ENCODE results near the gene ANAPC16.
"Not testable (repeated sequence)": the region's sequence is repeated elsewhere in the genome, so short reads cannot be mapped to it uniquely, and the experiment has no call there.

The ANAPC16 gene

DNA sequence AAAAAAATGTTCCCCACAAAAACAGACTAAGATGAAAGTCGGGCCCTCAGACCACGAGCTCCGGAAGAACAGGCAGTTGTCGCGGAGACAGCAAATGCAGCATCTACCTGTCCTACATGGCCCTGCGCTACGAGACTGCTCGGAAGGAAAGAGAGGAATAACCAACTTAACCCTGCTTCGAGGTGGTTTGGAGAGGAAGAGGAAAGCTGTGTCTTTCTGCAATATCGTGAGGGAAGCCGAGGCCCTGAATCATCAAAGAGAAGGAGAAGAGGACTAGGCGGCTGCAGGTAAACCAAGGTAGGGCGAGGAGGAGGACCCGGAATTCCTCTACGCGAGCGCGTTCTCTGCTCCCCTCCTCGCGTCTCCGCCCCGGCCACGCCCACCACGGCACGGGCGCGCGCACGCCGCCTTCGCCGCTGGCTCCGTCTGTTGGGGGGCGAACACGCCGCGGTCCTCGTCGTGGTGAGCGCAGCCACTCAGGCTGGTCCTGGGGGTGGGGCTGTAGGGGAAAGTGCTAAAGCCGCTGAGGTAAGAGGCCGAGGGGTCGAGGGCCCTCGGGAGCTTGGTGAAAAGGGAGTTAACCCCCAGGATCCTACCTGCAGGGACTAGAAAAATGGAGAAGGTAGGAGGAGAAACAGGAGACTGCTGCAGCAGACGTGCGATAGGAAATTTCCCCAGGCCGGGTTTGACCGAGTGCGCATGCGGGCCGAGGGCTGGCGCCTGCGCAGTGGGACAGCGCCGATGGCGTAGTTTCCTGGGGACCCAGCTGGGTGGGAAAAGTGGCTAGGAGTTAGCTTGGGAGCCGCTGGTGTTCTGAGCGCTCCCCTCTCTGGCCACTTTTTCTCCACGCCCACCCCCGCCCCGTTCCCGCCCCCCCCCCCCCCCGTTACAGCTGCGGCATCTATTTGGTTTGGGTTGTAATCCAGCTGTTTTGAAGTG is at the start of gene ANAPC16, which contains the start of gene ASCC1:
ANAPC16 (plus strand) TSS at position 402 of the 939 bp plus-strand sequence. CDS start 7,903 bp downstream, outside the sequence.
ASCC1 (minus strand) TSS at position 666 of the 939 bp plus-strand sequence. CDS start 2,978 bp downstream, outside the sequence.
- peak; percentile 92 for DNase-seq (ENCODE audit: low spot score)

DNA sequence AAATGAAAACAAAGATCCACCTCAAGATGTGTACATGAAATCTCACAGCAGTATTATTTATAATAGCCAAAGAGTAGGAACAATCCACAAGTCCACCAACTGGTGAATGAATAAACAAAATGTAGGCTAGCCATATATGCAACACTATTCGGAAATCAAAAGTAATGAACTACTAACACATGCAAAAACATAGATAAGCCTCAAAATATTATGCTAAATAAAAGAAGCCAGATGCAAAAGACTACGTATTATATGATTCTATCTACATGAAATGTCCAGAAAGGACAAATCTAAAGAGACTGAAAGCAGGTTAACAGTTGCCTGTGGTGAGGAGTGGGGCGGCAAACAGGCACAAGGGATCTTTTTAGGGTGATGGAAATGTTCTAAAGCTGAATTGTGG is 48.7 kb upstream of the ANAPC16 start:
- DNase-seq (ENCODE audit: low spot score), result no peak

DNA sequence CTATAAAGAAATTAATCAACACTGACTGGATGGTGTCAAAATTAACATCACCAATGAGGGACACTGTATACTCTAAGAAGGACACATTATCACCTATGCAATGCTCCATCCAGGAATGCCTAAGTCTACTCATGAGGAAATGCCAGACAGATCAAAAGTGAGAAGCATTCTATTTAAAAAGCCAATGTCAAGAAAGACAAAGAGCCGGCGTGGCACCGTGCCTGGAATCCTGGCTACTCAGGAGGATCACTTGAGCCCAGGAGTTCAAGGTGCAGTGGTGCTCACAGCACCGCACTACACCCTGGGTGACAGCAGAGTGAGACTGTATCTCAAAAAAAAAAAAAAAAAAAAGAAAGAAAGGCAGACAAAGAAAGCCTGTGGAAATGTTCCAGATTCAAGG is 45.5 kb upstream of the ANAPC16 start:
- DNase-seq (ENCODE audit: low spot score), result no peak

GRCh38 chr10:72170733-72171132 is 45.1 kb upstream of the ANAPC16 start:
- DNase-seq (ENCODE audit: low spot score), result no peak

DNA sequence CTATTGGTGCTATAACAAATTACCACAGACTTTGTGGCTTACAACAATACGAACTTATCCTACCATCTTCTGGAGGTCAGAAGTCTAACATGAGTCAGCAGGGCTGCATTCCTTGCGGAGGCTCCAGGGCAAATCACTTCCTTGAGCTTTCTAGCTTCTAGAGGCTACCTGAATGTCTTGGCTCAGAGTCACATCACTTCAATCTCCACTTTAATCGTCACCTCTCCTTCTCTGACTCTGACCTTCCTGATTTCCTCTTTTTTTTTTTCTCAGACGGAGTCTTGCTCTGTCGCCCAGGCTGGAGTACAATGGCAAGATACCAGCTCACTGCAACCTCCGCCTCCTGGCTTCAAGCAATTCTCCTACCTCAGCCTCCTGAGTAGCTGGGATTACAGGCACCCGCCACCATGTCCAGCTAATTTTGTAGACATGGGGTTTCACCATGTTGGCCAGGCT is 44.6 kb upstream of the ANAPC16 start:
- no peak for DNase-seq (ENCODE audit: low spot score)

DNA sequence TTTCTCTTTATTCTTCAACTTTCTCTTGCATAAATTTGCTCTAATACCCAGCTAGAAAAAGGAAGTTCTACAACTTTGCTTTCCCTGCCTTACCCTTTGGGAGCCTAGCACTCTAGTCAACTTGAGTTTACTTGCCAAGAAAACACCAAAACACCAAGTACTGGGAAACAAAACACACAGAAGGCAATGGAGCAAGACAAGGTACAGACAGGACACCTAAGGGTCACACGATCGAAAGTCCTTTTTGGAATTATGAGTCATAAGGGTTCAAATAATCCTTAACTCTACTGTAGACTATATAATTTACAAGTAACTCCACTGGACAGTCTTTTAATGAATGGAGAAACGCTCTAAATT is 42.6 kb upstream of the ANAPC16 start:
- DNase-seq (ENCODE audit: low spot score), result no peak

DNA sequence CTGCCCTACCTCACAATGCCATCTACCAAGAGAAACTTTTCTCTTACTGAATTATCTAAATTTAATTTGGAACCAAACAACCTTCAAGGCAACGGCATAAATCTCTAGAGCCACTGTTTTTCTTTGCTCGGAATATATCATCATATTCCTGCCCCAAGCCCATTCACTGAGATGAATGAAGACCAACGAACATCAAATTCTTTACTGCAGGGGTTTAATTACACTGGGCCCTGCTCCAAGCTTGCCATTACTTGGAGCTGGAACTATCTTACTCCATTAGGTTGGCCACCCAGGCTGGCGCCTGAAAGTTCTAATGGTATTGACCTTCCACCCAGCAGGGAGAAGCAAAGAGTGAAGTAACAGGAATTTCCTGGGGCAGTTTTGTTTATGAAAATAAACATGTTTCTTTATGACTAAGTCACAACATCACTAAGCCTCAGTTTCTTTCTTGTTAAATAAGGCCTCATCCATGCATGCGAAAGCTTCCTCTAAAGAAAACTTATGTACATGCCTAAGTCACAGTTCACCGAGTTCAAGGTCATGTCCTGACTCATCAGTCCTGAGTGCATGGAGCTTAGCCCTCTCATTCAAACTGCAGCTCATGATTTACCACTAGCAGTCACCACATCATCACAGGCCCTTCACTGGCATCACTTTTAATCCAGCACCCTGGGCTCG is 42.1 kb upstream of the ANAPC16 start:
- no peak for DNase-seq (ENCODE audit: low spot score)

DNA sequence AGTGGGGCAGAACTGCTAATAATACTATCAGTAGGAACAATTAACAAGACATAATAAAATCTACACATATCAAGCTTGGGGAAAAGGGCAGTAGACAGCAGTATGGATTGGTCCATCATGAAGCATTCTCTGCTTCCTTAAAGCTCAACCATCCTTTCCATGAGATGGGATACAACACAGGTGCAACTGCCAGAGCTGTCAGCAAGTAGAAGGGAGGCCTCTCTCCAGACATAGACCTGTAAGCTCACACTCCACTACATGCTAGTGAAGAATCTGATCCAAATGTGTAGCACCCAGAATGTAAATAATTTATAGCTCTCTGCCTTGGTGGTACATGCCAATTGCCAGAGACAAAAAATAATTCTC is 41.5 kb upstream of the ANAPC16 start:
- no peak for DNase-seq (ENCODE audit: low spot score)

GRCh38 chr10:72175149-72175548 is 40.7 kb upstream of the ANAPC16 start:
- DNase-seq (ENCODE audit: low spot score), result no peak

DNA sequence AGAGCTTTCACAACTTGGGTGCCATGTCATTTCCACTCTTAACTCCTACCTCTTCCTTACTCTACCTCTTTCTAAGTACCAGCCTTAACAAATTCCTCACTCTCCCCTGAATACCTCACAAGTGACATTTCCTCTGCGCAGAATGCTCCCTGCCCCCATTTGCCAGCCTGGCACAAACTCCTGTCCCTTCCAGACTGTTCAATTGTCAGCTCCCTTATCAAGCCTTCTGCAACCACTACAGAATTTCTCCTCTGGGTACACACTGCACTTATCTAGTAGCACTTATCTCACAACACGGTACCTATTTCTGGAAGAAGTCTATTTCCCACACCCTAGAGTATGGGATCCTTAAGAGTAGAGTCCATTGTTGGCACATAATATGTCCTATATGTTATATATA is 39.1 kb upstream of the ANAPC16 start:
- no peak for DNase-seq (ENCODE audit: low spot score)

DNA sequence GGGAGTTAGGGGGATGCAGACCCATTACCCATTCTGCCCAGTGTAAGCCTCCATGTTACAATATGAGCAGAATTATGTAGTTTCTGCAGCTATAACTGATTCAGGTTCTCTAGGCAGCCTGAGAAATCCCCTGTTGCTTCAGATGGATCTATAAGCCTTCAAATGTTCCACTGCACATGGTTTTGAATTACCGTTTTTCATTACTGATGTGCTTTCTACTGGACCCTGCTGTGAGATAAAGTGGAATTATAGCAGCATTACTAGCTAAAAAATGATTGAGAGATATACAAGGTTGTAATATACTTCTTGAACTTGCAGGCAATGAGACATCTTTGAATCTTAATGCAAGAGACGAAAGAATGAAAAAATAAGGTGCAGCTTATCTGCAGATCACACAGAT is 38.4 kb upstream of the ANAPC16 start:
- DNase-seq (ENCODE audit: low spot score), result no peak

GRCh38 chr10:72184156-72184555 is 31.7 kb upstream of the ANAPC16 start:
- DNase-seq (ENCODE audit: low spot score), result no peak

- peak; percentile 31 for DNase-seq (ENCODE audit: low spot score)
These were observed 29.4 kb upstream of the ANAPC16 start for GRCh38 chr10:72186258-72186981.

- DNase-seq (ENCODE audit: low spot score), result no peak
These were observed 28.9 kb upstream of the ANAPC16 start for GRCh38 chr10:72186982-72187330.

GRCh38 chr10:72194949-72195348 is 20.9 kb upstream of the ANAPC16 start:
- DNase-seq (ENCODE audit: low spot score), result no peak

DNA sequence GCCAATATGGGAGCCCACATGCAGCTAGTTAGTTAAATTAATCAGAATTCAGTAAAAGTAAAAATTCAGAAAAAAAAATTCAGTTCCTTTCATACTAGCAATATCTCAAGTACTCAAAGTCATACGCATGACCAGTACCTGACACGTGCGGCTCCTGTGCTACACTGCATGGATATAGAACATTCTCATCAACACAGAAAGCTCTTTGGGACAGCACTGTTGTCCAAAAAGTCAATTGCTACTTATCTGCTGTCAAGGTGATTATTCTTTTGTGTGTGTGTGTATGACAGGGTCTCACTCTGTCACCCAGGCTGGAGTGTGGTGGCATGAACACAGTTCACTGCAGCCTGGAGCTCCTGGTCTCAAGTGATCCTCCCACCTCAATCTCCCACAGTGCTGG is 14.9 kb upstream of the ANAPC16 start:
- no peak for DNase-seq (ENCODE audit: low spot score)

- DNase-seq (ENCODE audit: low spot score), result no peak
These were observed 14.5 kb upstream of the ANAPC16 start for GRCh38 chr10:72201293-72201692.

GRCh38 chr10:72204296-72204695 is 11.5 kb upstream of the ANAPC16 start:
- no peak for DNase-seq (ENCODE audit: low spot score)

- no peak for DNase-seq (ENCODE audit: low spot score)
These were observed 11.1 kb upstream of the ANAPC16 start for GRCh38 chr10:72204724-72205123.

DNA sequence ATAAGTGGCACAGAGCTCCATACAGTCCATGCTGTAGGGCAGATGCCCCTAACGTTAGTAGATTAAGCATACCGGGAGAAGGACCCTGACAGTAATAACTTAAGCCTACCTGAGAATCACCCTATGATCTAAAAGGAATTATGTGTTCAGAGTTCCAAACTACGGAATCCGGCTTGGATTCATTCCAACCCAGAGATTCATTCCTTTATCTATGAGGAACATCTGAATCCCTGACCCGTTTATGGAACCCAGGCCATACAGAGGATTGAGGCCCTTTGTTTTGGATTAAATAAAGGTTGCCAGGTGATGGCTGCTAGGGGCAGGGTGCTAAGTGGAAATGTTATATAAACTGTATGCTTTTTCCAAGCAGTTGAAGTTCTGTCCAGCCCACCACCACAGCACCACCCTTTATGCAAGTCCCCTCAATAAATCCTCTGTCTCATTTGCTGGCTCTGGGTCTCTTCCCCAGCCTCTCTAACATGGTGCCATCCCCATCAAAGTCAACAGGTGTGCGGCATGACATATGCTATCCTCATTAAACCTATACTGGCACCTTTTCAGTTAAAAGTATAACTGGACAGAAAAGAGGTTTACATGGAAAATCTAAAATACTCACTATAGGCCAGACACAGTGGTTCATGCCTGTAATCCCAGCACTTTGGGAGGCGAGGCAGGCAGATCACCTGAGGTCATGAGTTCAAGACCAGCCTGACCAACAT is 9.1 kb upstream of the ANAPC16 start:
- DNase-seq (ENCODE audit: low spot score), result no peak

- not testable (repeated sequence) for DNase-seq (ENCODE audit: low spot score)
These were observed 7.3 kb upstream of the ANAPC16 start for GRCh38 chr10:72208526-72208925.

DNA sequence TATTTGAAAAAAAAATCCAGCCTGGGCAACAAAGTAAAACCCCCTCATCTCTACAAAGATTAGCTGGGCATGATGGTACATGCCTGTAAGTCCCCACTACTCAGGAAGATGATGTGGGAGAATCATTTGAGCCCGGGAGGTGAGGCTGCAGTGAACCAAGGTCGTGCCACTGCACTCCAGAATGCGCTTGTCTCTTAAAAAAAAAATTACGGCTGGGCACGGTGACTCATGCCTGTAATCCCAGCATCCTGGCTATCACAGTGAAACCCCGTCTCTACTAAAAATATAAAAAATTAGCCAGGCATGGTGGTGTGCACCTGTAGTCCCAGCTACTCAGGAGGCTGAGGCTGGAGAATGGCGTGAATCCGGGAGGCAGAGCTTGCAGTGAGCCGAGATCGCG is 4.4 kb upstream of the ANAPC16 start:
- not testable (repeated sequence) for DNase-seq (ENCODE audit: low spot score)
